GM12878 (cell line): ENCODE results near the gene IFNGR2. TPM values are rescaled to one million over a fixed set of nuclear protein-coding genes. Genes with fewer than 3 reads are reported as not detected.
A peak's percentile ranks its signal among the peaks of the same experiment; 100 is the strongest.

Experiments
- ATAC-seq: fragments of 200-7000 bp; cut with Tn5 transposase; 3 replicates; pipeline ENCODE4 v1.9.1; 2020; ENCODE audit warnings: mild to moderate bottlenecking, moderate library complexity
- BruUV-seq: library from RNA; stranded (reverse); fragments of 400-500 nt; replicated peaks from 2 replicates; lab custom pipeline; 2021; lab: Mats Ljungman, UMichigan
- CTCF ChIA-PET: fragments of 300-600 bp; sonication (Branson Sonifier 250); formaldehyde crosslinking; extraction: SDS; loops from one replicate; lab custom pipeline; 2021; ENCODE audit warnings: inconsistent platforms; lab: Yijun Ruan, JAX
- POLR2A ChIA-PET: fragments of 350-600 bp; formaldehyde crosslinking; extraction: SDS; loops from one replicate; lab custom pipeline; 2021; ENCODE audit warnings: inconsistent platforms; lab: Charles Lee
- RAD21 ChIA-PET: fragments of 300-600 bp; sonication (Branson Sonifier 250); formaldehyde crosslinking; loops from one replicate; lab custom pipeline; 2023; ENCODE audit warnings: antibody characterized with exemption; ENCODE audit not compliant: unreplicated experiment; lab: Charles Lee
- SMC1A ChIA-PET: fragments of 300-600 bp; sonication (Branson Sonifier 250); formaldehyde crosslinking; loops from one replicate; lab custom pipeline; 2023; ENCODE audit not compliant: unreplicated experiment, uncharacterized antibody; lab: Charles Lee
- DNase-seq: peaks from one replicate; pipeline ENCODE4 v3.0.0-alpha.2; 2011; ENCODE audit warnings: low read depth, low spot score
- FAIRE-seq: peaks from 3 replicates; lab custom pipeline; 2011; peaks lifted over from hg19 to GRCh38; lab: Jason Lieb, UNC
- H2AFZ ChIP-seq: 2 replicates; pipeline ENCODE4 v1.6.0; 2011; ENCODE audit warnings: low read depth, low read length, control low read depth; ENCODE audit not compliant: control insufficient read depth
- H3K27ac ChIP-seq: 2 replicates; pipeline ENCODE4 v1.5.1; 2011; ENCODE audit warnings: control low read depth; ENCODE audit not compliant: control insufficient read depth, insufficient read depth
- H3K27me3 ChIP-seq, 2 experiments: replicated peaks in 1 of 2; 2 replicates each; pipeline versions ENCODE4 v1.6.0 to v1.6.1; 2011; ENCODE audit warnings: low read length in 1 of 2; ENCODE audit not compliant: control insufficient read depth in 2 of 2, insufficient read depth in 2 of 2
- H3K36me3 ChIP-seq, 2 experiments: 2 replicates each; pipeline ENCODE4 v1.5.1; 2011; ENCODE audit warnings: low read length in 1 of 2; ENCODE audit not compliant: control insufficient read depth in 2 of 2, insufficient read depth in 2 of 2
- H3K4me1 ChIP-seq: 2 replicates; pipeline ENCODE4 v1.6.1; 2011; ENCODE audit warnings: mild to moderate bottlenecking, low read length, moderate library complexity, mixed read lengths; ENCODE audit not compliant: control insufficient read depth, insufficient read depth
- H3K4me2 ChIP-seq: 2 replicates; pipeline ENCODE4 v1.6.0; 2011; ENCODE audit warnings: control low read depth; ENCODE audit not compliant: control insufficient read depth, insufficient read depth
- H3K4me3 ChIP-seq: fragments of 200-600 bp; sonication (generic); 2 replicates; pipeline ENCODE4 v1.5.1; 2016
- H3K79me2 ChIP-seq: 2 replicates; pipeline ENCODE4 v1.6.0; 2011; ENCODE audit warnings: low read length; ENCODE audit not compliant: control insufficient read depth, insufficient read depth
- H3K9ac ChIP-seq: 2 replicates; pipeline ENCODE4 v1.8.0; 2011; ENCODE audit warnings: low read length, control low read depth, mixed read lengths; ENCODE audit not compliant: control insufficient read depth, insufficient read depth
- H3K9me3 ChIP-seq: replicated peaks from 3 replicates; pipeline ENCODE4 v1.5.1; 2011; ENCODE audit warnings: mild to moderate bottlenecking, low read length; ENCODE audit not compliant: control insufficient read depth, insufficient read depth
- H4K20me1 ChIP-seq: 2 replicates; pipeline ENCODE4 v1.6.0; 2011; ENCODE audit not compliant: control insufficient read depth, insufficient read depth
- ATF7 ChIP-seq: fragments of 450-650 bp; IDR thresholded peaks from 2 replicates; pipeline ENCODE4 v1.6.1; 2016; ENCODE audit warnings: low read depth, mild to moderate bottlenecking
- CREB1 ChIP-seq: IDR thresholded peaks from 2 replicates; pipeline ENCODE4 v1.6.1; 2012; ENCODE audit warnings: low read depth, mild to moderate bottlenecking, inconsistent platforms
- CREM ChIP-seq: IDR thresholded peaks from 2 replicates; pipeline ENCODE4 v1.6.1; 2014; ENCODE audit warnings: antibody characterized with exemption, low read depth
- IKZF1 ChIP-seq: fragments of 450-650 bp; conservative IDR thresholded peaks from 2 replicates; pipeline ENCODE4 v1.6.1; 2017; ENCODE audit warnings: antibody characterized with exemption, mild to moderate bottlenecking
- MEF2A ChIP-seq: IDR thresholded peaks from 2 replicates; pipeline ENCODE4 v1.6.1; 2011; ENCODE audit warnings: low read depth, mild to moderate bottlenecking, low read length, moderate library complexity; ENCODE audit not compliant: insufficient read depth
- MEF2B ChIP-seq: fragments of 450-650 bp; IDR thresholded peaks from 2 replicates; pipeline ENCODE4 v1.6.1; 2018; ENCODE audit warnings: mild to moderate bottlenecking, moderate library complexity; ENCODE audit not compliant: partially characterized antibody, poor library complexity, severe bottlenecking
- NFXL1 ChIP-seq: fragments of 450-650 bp; IDR thresholded peaks from 2 replicates; pipeline ENCODE4 v1.6.1; 2017; ENCODE audit warnings: antibody characterized with exemption, mild to moderate bottlenecking, borderline replicate concordance
- PAX5 ChIP-seq: IDR thresholded peaks from 2 replicates; pipeline ENCODE4 v1.6.1; 2011; ENCODE audit warnings: low read depth, low read length, borderline replicate concordance
- PML ChIP-seq: IDR thresholded peaks from 2 replicates; pipeline ENCODE4 v1.6.1; 2012; ENCODE audit warnings: low read length, inconsistent platforms
- SREBF2 ChIP-seq: IDR thresholded peaks from 2 replicates; pipeline ENCODE4 v1.6.1; 2012; ENCODE audit warnings: mild to moderate bottlenecking, low read length
- TCF12 ChIP-seq: IDR thresholded peaks from 2 replicates; pipeline ENCODE4 v1.6.1; 2011; ENCODE audit warnings: low read depth, mild to moderate bottlenecking, low read length
- WRNIP1 ChIP-seq: IDR thresholded peaks from 2 replicates; pipeline ENCODE4 v1.6.1; 2011; ENCODE audit warnings: low read depth, low read length, improper control_type of control experiment, borderline replicate concordance
- WGBS: methylation state at CpG from one replicate; pipeline ENCODE4 v1.1.6; 2016; ENCODE audit warnings: low lambda C conversion rate; ENCODE audit not compliant: insufficient replicate concordance, insufficient coverage; ENCODE audit errors: missing lambda C conversion rate; 5-methylcytosine and 5-hydroxymethylcytosine counted together
- in situ Hi-C: fragments of 300-500 bp; cut with MboI; formaldehyde crosslinking; loops from 9 replicates; pipeline ENCODE4 v1.14.3; 2018; ENCODE audit warnings: mixed read lengths
- intact Hi-C: fragments of 100-400 bp; cut with micrococcal nuclease; formaldehyde crosslinking; loops from one replicate; pipeline ENCODE4 v1.14.2; 2022; ENCODE audit not compliant: unreplicated experiment
- polyA plus RNA-seq, 11 experiments: library from polyadenylated mRNA; depleted of rRNA in 4 of 11; unstranded in 6 of 11; stranded (reverse) in 5 of 11; fragments of >200 nt; fragmentation: Nextera tagmentation in 4 of 11; fragmentation: Illumina TruSeq in 1 of 11; extraction: Ambion mirVana in 4 of 11; extraction: Trizol in 1 of 11; gene quantifications; 1 replicate in 1 of 11; 2 replicates in 10 of 11; pipeline versions ENCODE4 v1.2.1 to v1.2.3, GENCODE V29; 2011 to 2016; ENCODE audit warnings: inconsistent platforms in 2 of 11, missing spikeins in 2 of 11, low read depth in 1 of 11
- total RNA-seq, 4 experiments: library from RNA; depleted of rRNA in 3 of 4; stranded (reverse); fragments of >200 nt in 3 of 4; fragmentation: Illumina TruSeq in 1 of 4; extraction: Trizol in 1 of 4; gene quantifications; 2 replicates each; pipeline versions ENCODE4 v1.2.1 to v1.2.3, GENCODE V29; 2013 to 2021
- TF ChIP-seq, protein P1 (sequence below): fragments of 450-650 bp; formaldehyde crosslinking; IDR thresholded peaks from 2 replicates; pipeline ENCODE4 v1.5.0; 2022; ENCODE audit warnings: mild to moderate bottlenecking, missing genetic modification characterization
- TF ChIP-seq, protein P2 (sequence below): IDR thresholded peaks from 2 replicates; pipeline ENCODE4 v1.6.1; 2011; ENCODE audit warnings: borderline replicate concordance, low read depth, mild to moderate bottlenecking, moderate library complexity, low read length; ENCODE audit not compliant: insufficient read depth, poor library complexity, severe bottlenecking
- TF ChIP-seq, protein P3 (sequence below): IDR thresholded peaks from 2 replicates; pipeline ENCODE4 v1.6.1; 2011; ENCODE audit warnings: low read depth, low read length, improper control_type of control experiment, borderline replicate concordance

IFNGR2 gene
- total and polyA plus RNA-seq, 10 of the 15 experiments (the other 5 are each of a cell fraction or from before 2014, with no cell fraction given), result 23.6 to 98.8 (median 77.0) TPM

DNA sequence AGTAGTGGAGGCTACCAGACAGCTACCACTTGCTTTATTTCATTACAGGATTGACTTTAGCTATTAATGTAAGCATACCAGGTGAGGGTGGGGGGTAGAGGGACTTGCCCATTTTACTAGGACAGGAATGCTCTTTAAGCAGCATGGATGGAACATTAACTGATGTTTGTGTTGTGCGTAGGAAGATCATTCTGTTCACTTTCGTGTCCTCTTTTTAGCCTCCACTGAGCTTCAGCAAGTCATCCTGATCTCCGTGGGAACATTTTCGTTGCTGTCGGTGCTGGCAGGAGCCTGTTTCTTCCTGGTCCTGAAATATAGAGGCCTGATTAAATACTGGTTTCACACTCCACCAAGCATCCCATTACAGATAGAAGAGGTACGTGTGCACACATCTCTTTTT lies 29.3 kb downstream of the IFNGR2 start (continued):
- peak; percentile 27 for TF ChIP-seq MEF2B
- 0 out of 2 replicates have a peak, but pooled peaks have one; percentile 24 for TF ChIP-seq MEF2A
- TF ChIP-seq CREM, result peak; percentile 47; the same call in 1 of the 2 replicates
- TF ChIP-seq CREB1, result 0 out of 2 replicates have a peak, but pooled peaks have one; percentile 37
- 0 out of 2 replicates have a peak, but pooled peaks have one; percentile 11 for TF ChIP-seq PAX5

DNA sequence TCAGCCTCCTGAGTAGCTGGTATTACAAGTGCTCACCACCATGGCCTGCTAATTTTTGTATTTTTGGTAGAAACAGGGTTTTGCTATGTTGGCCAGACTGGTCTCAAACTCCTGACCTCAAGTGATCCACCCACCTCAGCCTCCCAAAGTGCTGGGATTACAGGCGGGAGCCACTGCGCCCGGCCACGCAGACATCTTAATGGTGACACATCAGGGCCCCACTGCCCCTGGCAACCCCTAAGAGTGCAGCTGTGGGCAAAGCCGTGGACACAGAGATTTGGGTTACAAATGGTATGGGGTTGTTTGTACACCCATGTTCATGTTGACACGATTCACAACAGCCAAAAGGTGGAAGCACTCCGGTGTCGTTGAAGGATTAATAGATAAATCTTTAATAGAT lies 29.8 kb downstream of the IFNGR2 start:
- in situ Hi-C loops (no loop called here), intact Hi-C loops (no loop called here)
- H3K79me2 ChIP-seq, result no peaks in the 10 kb centered on the region; the same call in 1 of the 2 replicates
- DNase-seq (no peak), FAIRE-seq (no peak), ATAC-seq (no peak)
- TF ChIP-seq PML (no peak), WRNIP1 (no peak), IKZF1 (no peak), ATF7 (no peak), TCF12 (no peak), NFXL1 (no peak), SREBF2 (no peak)
- TF ChIP-seq, protein P1, sequence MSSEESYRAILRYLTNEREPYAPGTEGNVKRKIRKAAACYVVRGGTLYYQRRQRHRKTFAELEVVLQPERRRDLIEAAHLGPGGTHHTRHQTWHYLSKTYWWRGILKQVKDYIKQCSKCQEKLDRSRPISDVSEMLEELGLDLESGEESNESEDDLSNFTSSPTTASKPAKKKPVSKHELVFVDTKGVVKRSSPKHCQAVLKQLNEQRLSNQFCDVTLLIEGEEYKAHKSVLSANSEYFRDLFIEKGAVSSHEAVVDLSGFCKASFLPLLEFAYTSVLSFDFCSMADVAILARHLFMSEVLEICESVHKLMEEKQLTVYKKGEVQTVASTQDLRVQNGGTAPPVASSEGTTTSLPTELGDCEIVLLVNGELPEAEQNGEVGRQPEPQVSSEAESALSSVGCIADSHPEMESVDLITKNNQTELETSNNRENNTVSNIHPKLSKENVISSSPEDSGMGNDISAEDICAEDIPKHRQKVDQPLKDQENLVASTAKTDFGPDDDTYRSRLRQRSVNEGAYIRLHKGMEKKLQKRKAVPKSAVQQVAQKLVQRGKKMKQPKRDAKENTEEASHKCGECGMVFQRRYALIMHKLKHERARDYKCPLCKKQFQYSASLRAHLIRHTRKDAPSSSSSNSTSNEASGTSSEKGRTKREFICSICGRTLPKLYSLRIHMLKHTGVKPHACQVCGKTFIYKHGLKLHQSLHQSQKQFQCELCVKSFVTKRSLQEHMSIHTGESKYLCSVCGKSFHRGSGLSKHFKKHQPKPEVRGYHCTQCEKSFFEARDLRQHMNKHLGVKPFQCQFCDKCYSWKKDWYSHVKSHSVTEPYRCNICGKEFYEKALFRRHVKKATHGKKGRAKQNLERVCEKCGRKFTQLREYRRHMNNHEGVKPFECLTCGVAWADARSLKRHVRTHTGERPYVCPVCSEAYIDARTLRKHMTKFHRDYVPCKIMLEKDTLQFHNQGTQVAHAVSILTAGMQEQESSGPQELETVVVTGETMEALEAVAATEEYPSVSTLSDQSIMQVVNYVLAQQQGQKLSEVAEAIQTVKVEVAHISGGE (CRISPR knock-in tag), result no peak
- TF ChIP-seq, protein P2, sequence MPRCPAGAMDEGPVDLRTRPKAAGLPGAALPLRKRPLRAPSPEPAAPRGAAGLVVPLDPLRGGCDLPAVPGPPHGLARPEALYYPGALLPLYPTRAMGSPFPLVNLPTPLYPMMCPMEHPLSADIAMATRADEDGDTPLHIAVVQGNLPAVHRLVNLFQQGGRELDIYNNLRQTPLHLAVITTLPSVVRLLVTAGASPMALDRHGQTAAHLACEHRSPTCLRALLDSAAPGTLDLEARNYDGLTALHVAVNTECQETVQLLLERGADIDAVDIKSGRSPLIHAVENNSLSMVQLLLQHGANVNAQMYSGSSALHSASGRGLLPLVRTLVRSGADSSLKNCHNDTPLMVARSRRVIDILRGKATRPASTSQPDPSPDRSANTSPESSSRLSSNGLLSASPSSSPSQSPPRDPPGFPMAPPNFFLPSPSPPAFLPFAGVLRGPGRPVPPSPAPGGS, result no peak
- TF ChIP-seq, protein P3, sequence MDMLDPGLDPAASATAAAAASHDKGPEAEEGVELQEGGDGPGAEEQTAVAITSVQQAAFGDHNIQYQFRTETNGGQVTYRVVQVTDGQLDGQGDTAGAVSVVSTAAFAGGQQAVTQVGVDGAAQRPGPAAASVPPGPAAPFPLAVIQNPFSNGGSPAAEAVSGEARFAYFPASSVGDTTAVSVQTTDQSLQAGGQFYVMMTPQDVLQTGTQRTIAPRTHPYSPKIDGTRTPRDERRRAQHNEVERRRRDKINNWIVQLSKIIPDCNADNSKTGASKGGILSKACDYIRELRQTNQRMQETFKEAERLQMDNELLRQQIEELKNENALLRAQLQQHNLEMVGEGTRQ, result no peak
- H3K27me3 ChIP-seq, result no peaks in the 10 kb centered on the region
- H2AFZ ChIP-seq, result no peak overlapping the region
- SMC1A ChIA-PET, result interaction anchor here (1.0 to 6.8 kb wide), 9 partner anchors 9 to 85 kb away, joined by 3 to 43 read pairs (median 9); partner anchors contain the start of gene IFNGR2
- H3K9ac ChIP-seq, result no peak overlapping the region
- no peak overlapping the region for H3K4me2 ChIP-seq
- CTCF ChIA-PET, result interaction anchor here (1.4 to 1.7 kb wide), 3 partner anchors 12 to 236 kb away, joined by 5 to 11 read pairs (median 8); no protein-coding TSS in a partner anchor
- POLR2A ChIA-PET, result interaction anchor here (0.7 to 2.7 kb wide), 7 partner anchors 9 to 56 kb away, joined by 3 to 14 read pairs (median 7); no protein-coding TSS in a partner anchor
- RAD21 ChIA-PET, result interaction anchor here (1.1 to 4.5 kb wide), 6 partner anchors 9 to 229 kb away, joined by 3 to 33 read pairs (median 7); no protein-coding TSS in a partner anchor
- H3K4me3 ChIP-seq, result no peak overlapping the region
- peak overlapping the region; percentile 92 for H3K27ac ChIP-seq
- no peaks in the 10 kb centered on the region for H4K20me1 ChIP-seq
- H3K36me3 ChIP-seq, result peaks cover 31 to 55% of the 10 kb centered on the region in 2 experiments
- no TSS peak for BruUV-seq
- H3K9me3 ChIP-seq, result no peaks in the 10 kb centered on the region
- 98% methylated on average over 8 of the region's 8 CpGs for WGBS
- H3K4me1 ChIP-seq, result peaks cover 41% of the 10 kb centered on the region
